DOHH2 (cell line): Measurements from ENCODE around the gene MBD5.

Source experiments
- EZH2phosphoT487 ChIP-seq: fragments of 200-600 bp; sonication (generic); IDR thresholded peaks from 2 replicates; pipeline ENCODE4 v1.6.1; 2017; ENCODE audit warnings: borderline replicate concordance, mild to moderate bottlenecking, antibody characterized with exemption, low read length, moderate library complexity, mixed read lengths
- TF ChIP-seq, protein P1 (sequence below): fragments of 200-600 bp; sonication (generic); IDR thresholded peaks from one replicate; pipeline ENCODE4 v1.5.1; 2014; ENCODE audit warnings: antibody characterized with exemption, mild to moderate bottlenecking, low read depth, low read length; ENCODE audit not compliant: poor library complexity, severe bottlenecking

DNA sequence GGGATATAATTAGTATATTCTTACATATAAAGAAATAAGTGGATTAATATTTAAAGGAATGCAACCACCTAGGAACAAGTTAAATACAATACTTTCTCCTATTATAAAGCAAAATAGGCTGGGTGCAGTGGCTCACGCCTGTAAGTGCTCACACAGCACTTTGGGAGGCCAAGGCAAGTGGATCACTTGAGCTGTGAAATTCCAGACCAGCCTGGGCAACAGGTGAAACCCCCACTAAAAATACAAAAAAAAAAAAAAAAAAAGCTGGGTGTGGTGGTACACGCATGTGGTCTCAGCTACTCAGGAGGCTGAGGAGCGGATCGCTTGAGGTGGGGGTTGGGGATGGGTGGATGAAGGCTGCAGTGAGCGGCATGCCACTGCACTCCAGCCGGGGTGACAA is 337.5 kb downstream of the MBD5 start:
- TF ChIP-seq, protein P1, sequence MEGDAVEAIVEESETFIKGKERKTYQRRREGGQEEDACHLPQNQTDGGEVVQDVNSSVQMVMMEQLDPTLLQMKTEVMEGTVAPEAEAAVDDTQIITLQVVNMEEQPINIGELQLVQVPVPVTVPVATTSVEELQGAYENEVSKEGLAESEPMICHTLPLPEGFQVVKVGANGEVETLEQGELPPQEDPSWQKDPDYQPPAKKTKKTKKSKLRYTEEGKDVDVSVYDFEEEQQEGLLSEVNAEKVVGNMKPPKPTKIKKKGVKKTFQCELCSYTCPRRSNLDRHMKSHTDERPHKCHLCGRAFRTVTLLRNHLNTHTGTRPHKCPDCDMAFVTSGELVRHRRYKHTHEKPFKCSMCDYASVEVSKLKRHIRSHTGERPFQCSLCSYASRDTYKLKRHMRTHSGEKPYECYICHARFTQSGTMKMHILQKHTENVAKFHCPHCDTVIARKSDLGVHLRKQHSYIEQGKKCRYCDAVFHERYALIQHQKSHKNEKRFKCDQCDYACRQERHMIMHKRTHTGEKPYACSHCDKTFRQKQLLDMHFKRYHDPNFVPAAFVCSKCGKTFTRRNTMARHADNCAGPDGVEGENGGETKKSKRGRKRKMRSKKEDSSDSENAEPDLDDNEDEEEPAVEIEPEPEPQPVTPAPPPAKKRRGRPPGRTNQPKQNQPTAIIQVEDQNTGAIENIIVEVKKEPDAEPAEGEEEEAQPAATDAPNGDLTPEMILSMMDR, result no peak
- no peak for TF ChIP-seq EZH2phosphoT487
